Astrocyte of the hippocampus (primary cell): ENCODE results near the gene KRT75.
A peak's percentile ranks its signal among the peaks of the same experiment; 100 is the strongest.

ENCODE experiments used
- DNase-seq: peaks from one replicate; pipeline ENCODE4 v3.0.0; 2011; ENCODE audit warnings: low read depth, low spot score

Gene KRT75

DNA sequence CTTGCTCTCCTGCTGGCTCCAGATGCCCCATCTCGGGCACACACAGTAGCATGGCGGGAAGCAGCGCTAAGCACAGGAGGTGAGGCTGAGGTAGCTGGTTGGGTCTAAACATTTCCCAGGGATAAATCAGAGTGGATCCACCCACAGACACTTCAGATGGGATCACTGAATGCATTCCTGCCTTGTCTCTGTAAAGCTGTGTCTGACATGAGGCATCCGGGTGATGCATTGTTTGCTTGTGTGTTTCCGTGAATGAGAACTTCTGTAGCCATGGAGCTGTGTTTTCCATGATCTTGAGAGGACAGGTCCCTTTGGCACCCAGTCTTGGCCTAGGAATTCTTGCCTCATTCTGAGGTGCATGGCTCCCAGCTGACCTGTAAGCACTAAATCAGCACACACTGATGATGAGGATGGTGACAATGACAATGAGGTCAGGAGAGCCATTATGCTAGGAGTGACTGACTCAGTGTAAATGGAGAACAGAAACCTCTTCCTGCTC lies 6.7 kb upstream of the KRT75 start:
- DNase-seq, result peak; percentile 77

DNA sequence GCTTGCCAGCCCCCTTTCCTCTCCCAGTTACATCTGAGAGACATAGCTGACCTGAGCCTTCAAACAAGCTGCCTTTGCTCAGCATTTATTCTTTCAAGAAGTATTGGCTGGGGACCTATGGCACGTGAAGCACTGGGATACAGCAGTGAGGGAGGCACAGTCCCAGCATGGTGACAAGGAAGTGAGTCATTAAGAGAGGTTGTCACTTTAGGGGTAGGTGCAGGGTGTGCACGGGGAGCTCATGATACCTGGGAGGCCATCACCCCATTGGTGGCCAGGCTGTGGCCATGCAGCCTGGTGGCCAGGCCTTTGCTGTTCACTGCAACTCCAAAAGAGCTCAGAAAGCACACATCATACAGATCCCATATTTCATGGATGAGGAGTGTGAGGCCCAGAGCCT lies 5.7 kb upstream of the KRT75 start:
- no peak for DNase-seq

DNA sequence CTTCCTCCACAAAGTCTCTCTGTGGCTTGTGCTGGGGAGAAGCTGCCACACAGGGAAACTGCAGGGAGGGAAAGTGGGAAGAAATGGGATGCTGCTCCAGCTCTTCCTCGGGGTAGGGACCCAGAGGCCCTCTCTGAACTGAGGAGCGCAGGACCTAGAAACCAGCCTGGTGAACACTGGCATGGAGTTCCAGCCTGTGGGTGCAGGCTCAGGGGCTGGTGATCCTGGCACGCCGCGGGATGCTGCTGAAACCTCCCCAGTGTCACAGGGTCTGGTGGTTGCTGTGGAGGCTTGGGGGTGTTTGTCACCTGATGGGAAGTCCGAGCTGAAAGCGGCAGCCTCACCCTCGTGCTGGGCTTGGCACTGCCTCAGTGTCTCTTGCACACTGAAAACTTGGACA lies 5.2 kb upstream of the KRT75 start:
- DNase-seq, result no peak

DNA sequence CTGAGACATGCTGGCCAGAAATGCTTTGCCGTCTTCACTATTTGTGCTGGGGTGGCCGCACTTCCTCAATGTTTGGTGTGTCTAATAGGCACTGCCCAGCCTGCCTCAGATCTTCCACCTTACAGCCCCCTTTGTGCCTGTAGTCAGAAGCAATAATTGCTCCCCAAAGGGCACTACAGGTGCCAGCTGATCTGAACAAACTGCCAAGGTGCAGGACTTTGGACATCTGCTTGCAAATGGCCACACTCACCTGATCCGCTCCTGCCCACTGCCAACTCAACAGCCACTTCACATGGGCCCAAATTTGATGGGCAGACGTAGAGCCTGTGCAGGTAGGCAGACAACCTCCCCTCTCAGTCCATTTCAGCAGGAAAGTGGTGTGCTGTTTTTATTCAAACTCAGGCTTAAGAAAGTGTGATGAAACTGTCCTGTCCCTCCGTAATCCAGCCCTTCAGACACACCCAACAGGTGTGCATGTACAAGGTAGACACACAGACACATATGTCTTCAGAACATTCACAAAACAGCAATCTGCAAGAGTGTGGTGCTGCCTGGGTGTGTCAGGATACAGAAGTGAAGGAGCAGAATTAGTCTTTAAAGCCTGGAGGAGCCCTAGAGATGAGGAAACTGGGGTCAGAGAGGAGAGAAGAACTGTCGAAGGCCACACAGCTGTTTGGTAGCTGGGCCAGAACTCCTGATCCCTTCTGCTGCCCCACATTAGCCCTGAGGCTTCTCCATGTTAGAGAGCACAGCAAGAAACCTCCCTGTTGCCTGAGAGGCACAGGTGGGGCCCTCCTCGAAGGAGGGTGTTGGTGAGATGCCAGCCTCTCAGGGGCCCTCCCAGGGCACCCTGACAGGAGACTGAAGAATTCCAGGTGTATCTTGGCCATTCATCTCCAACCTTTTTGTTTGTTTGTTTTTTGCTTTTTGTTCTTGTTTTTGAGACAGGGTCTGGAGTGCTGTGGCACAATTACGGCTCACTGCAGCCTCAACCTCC lies 4.4 kb upstream of the KRT75 start:
- no peak for DNase-seq

DNA sequence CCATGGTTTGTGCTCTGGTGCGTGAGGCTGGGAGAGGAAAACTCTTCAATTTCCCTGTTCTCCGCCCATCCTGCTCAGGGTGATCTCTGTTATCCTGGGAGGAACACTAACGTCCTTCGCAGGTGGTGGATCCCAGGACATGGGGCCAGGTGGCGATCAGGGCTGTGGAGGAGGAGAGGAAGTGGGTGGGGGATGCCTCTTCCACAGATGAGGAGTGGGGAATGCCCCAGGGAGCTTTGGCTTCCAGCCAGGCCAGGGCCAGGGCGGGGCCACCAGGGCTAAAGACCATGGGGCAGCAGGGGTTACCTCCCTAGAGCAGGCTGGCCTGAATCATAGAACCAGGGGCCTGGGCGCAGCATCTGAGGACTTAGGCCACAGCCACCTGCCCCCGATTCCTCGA lies 3.3 kb upstream of the KRT75 start:
- no peak for DNase-seq

DNA sequence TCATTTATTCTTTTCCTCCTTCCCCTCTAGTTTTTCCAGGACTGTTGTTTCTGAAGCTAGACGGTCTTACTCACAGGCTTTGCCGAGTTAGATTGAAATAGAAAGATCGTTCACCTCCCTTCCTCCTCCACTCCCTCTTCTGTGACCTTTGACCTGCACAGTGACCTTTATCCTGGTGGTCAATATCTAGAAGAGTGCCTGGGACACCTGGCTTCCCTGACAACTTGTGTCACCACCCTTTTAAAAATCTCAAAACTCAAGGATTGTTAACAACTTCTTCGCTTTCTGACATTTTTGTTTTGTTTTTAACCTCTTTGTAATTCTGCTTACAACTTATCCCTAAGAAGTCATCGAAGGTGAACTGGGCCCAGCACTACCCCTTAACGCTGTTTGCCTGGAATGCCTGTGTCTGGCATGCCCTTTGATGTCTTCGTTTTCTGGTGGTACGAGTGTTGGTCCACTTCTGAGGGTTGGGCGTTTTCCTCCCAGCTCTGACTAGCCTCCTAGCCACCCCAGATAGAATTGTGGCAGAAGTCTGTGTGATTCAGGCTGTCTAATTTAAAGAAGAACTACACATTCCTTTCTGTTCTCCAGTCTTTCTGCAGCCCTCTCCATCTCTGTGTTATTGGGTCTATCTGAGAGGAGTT lies 2.8 kb upstream of the KRT75 start:
- DNase-seq, result no peak

DNA sequence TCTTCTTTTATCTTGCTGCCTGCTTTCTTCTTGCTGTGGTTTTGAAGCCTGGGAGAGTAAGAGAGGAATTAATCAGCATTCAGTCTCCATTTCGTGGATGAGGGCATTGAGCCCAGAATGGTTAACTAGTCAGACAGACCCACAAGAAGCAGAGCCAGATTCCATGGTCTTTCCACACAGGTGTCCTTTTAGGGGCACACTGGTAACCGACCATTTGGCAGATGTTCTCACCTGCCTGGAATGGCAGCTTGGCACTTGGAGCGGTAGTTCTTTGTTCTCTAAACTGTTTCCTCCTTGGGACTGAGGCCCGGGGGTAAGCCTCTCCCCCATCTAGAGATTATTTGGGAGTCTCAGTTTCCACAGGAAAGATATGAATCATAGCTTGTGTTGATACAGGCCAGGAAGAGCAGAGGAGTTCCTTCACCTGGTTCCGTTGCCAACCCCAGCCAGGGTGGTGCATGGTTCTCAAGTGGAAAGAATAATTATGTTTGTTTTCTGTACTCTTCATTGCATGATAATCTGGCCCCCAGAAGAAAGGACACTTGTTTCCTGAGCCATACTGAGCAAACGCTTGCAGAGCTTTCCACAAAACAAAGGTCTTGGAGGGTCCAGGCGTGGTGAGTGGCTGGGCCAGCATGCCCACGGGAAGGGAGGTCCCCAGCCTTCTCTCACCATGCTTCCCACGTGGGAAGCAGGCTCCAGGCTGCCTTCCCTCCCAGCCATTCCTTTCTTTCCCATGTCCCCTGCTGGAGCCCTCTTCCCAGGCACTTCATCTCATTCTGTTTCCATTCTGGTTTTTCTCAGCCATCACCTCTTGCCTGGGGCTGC lies 2.0 kb upstream of the KRT75 start:
- peak; percentile 90 for DNase-seq

DNA sequence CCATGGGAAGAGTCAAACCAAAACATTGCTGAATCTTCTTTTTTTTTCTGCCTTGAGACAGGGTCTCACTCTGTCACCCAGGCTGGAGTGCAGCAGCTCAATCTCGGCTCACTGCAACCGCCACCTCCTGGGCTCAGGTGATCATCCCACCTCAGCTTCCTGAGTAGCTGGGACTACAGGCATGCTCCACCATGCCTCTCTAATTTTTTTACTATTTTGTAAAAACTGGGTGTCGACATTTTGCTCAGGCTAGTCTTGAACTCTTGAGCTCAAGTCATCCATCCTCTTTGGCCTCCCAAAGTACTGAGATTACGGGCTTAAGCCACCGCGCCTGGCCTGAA lies 1.5 kb upstream of the KRT75 start:
- DNase-seq, result no peak

DNA sequence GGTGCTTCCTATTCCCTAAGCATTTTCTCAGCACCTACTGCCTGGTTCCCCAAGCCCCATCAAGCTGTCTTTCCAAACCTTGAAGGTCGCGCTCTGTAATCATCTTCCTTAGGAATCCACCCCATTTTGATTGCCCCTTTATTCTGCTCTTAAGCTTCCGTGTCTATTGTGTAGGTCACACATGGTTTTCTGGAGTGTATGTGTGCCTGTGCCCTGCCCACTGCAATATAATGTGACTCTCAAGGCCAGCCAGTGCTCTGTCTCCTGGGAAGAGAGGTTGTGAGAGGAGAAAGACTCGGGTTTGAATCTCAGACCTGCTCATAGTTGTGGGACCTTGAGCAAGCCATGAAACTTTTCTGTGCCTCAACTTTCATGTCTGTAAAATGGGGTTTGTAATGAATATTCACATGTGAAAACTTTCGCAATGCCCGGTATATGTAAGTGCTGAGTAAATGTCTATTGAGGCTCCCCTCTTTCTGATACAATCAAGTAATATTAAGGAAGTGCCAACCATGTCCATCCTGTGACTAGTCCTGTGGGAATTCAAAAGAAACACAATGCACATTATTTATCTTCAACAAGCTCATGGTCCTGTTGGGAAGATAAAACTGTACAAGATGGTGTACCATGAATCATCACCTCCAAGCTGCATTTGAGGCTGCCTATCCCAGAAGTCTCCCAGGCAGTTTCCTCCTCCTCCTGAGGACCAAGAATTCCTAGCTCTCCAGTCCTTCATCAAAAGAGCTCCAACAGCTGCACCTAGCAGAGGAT lies 774 bp upstream of the KRT75 start:
- DNase-seq, result no peak

DNA sequence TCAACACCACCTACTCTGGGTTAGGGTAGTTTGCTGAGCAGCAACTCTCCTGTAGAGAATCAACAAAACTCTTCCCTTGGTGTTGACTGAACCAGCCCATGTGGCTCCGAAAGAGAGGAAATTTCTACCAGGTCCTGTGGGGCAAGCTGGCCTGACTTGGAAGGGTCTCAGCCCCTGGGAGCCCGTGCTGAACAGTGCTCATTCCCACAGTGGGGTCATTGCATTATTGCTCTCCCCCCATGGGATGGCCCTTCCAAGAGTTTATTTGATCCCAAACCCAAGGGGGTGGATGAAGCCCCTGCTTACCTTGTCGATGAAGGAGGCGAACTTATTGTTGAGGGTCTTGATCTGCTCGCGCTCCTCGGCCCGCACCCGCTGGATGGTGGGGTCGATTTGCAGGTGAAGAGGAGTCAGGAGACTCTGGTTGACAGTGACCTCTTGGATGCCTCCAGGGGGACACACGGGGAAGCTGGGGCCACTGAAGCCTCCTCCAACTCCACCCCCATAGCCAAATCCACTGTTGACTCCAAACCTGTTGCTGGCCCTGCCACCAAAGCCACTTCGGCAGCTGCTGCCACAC lies 580 bp downstream of the KRT75 start:
- DNase-seq, result no peak

DNA sequence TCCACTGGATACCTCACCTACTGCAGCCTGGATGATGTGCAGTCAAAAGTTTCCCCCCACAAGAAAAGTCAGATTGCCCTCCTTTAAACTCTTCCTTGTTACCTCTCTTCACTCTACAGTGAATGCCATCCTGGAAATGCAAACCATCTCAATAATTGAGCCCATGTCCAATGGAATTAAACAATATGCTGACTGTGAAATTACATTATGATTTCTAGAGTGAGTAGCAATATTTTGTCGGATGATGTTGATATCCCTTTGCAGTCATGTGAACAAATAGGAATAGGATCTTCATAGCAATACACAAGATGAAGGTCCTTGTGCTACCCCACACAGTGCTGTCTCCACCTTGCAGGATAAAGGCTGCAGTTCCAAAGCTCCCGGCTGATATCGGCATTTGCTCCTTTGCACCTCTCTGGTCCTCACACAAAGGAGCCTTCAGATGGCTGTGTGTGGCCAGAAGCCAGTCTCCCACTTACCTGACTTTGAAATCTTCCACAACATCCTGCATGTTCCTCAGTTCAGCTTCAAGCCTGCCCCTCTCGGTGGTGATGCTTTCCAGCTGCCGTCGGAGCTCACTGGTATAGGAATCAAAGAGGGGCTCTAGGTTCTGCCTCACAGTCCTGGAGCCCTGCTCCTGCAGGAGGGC lies 1.5 kb downstream of the KRT75 start:
- DNase-seq, result no peak

DNA sequence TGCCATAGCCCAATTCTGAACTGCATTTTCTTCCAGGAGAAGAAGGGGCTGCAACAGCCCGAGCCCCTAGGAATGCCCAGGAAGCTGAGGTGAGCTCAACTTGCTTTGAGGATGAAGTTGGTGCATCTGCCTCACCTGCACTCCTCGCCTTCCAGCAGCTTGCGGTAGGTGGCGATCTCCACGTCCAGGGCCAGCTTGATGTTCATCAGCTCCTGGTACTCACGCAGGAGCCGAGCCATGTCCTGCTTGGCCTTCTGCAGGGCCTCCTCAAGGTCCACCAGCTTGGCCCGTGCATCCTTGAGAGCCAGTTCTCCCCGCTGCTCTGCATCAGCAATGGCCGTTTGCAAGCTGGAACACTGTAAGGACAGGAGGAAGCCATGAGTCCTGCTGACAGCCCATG lies 6.0 kb downstream of the KRT75 start:
- DNase-seq, result no peak

DNA sequence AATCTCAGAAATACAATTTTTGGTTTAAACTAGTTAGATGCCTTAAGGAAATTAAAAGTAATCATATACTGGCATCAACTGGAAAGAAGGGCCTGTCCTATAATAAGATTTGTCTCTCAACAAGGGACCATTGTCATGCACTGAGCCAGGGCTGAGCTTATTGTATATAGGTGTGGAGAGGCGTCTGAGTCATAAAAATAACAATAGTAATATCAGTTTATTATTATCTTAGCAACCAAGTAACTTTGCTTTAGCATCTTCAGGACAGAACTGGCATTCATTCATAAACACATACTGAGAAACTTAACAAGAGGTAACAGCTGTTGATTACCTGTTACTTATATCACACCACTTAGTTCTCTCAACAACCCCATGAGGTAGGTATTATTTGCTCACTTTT lies 7.1 kb downstream of the KRT75 start:
- DNase-seq, result no peak

DNA sequence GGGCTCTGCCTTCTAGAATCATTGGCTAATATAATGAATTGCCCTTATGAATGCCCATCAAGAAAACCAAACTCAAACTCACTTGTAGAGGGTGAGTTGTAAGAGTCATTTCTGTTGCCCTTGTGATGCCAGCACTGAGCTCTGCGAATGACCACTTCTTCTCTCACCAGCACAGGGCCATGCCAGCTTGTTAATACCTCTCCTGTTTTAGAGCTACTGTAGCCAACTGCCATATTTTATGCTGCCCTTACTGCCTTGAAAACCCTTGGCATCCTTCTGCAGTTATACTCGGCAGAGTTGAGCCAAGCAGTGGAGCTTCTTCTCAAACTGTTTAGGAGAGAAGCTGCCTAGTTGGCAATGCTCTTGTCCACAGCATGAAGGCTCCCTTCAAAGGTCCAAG lies 8.1 kb downstream of the KRT75 start:
- DNase-seq, result no peak

DNA sequence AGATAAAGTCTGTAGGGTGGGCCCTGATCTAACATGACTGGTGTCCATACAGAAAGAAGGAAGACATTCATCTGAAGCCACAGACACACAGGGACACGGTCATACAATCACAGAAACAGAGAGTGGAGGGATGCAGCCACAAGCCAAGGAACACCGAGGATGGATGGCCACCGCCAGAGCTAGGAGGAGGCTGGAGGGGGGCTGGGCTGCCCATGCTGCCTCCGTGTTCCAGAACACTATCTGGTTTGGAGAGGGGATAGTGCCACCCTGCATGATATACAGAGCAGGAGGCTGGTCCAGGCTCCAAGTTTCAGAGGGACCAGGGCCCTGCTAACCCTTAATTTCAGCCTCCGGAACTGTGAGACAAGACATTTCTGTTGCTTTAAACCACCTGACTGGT lies 8.7 kb downstream of the KRT75 start:
- DNase-seq, result no peak

DNA sequence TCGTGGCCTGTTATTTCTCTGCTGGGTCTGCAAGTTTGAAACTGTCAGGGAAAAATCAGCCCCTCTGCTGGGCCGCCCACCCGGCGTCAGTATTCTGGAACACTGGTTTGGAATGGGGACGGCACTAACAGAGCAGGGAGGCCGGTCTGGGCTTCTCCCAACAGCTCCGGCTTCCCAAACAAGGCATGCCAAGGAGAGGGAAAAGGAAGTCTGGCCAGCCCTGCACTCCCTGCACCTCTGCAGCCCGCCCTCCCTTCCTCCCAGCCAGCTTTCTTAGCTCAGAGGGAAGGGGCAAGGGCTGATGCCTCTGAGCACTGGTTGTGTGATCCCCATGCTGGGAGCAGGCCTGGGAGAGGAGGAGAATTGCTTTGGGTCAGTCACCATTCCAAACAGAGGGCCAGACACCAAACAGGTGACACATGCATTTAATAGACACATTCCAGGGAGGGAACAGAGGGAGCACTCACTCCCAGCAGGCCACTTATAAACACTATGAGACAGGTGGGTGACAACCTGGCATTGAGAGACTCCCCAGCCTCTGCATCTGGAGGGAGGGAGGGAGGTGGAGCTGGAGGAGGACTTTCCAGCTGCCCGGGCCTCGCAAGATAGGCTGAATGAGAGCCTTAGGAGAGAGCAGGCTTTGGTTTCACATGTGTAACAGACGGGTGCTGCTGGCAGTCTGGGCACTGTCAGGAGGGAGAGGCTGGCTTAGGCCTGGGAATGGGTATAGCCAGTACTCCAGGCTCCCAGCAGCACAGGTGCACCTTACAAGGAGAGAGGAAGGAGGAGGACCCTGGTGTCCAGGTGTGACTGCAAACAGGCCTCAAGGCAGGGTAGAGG lies 10.3 kb downstream of the KRT75 start:
- no peak for DNase-seq

DNA sequence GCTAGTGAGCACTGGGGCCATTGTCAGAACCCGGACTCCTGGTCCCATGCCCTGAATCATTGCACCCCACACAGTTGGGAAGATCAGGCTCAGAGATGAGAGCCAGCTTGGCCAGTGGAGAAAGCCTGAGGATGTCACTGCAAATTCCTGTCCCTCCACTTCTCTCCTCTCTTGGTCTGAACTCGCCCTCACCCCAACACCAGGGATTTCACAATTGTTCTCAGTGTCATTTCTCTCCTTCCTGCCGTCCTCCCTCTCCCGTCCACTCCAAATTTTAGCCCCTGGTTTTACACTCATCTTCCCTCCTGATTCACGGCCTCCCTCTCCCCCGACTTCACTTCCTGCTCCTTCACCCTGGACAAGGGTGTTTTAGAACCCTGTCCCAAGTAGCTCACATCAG lies 11.1 kb downstream of the KRT75 start:
- DNase-seq, result no peak

DNA sequence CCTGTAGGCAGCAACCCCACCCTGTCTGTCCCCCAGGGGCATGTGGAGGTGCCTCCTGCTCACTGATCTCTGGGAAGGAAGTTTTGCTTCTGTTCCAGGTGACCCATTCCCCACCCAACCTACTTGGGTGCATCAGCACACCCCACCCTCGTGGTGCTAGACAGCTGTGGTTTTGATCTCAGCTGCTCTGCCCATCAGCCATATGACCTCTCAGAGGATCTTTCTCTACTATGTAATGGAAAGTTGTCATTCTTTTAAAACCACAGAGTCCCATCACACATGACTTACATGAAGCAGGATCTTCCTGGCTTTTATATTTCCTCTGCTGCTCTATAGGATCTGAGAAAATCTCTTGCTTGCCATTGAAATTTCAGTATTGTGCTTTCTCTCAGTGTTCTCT lies 14.5 kb downstream of the KRT75 start:
- DNase-seq, result no peak

DNA sequence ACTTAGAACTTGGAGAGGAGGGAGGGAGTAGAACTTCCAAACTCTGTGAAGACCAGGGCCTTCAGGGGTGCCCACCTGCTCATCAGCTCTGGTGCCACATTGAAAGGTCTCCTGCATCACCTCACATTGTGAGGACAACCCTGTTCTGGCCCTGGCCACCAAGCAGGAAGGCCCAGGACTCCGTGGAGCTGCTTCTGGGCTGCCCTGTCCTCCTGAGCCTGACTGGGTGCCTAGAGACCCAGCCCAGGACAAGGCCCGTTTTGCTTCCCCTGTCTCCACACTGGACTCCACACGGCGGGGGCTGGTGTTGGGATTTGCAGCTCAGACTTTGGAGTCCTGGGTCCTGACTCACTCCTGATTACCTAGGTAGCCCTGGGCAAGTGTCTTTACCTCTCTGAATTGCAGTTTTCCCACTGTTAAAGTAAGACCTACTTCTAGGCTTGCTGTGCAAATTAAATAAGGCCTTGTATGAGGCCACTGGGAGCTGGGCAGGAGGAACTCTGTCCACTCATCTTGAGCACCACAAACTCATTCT lies 15.5 kb downstream of the KRT75 start:
- DNase-seq, result no peak
